ENCODE data around the gene EIF4E3.

GRCh38 chr3:71728632-71729342 lies 3.6 kb upstream of the EIF4E3 start:
- TF ChIP-seq CTCF (IDR thresholded peaks at IDR 0.05; ENCODE audit: insufficient read depth, low read depth, low read length) (no peak), EZH2 (IDR thresholded peaks at IDR 0.05; ENCODE audit: insufficient read depth, low read length) (no peak)

All from astrocyte (in vitro differentiated cells and primary cell).